Retinal pigment epithelial cell (primary cell): ENCODE measurements around the gene FTSJ3.
"Not testable (repeated sequence)": the region's sequence is repeated elsewhere in the genome, so short reads cannot be mapped to it uniquely, and the experiment has no call there.

Experiments used
- DNase-seq: peaks from one replicate; pipeline ENCODE4 v3.0.0-alpha.2; 2010; ENCODE audit warnings: low read depth
- H3K4me3 ChIP-seq: 2 replicates; pipeline ENCODE4 v1.5.1; 2011; ENCODE audit warnings: mild to moderate bottlenecking, low read length, control low read depth, moderate library complexity
- TF ChIP-seq, protein P1 (sequence below): conservative IDR thresholded peaks from 2 replicates; pipeline ENCODE4 v1.5.1; 2011; ENCODE audit warnings: low read depth, low read length, control low read depth, inconsistent platforms

FTSJ3 gene

GRCh38 chr17:63827002-63827800 lies at the start of gene FTSJ3, which contains the start of gene PSMC5:
Gene FTSJ3 (minus strand): TSS chr17:63827663. CDS start chr17:63826902, 761 bp downstream.
Gene PSMC5 (plus strand): TSS chr17:63827431. CDS start chr17:63827491, 60 bp downstream.
- peak within 1 kb of the TSS; percentile 96 for H3K4me3 ChIP-seq
- peak; percentile 78 for DNase-seq
- TF ChIP-seq, protein P1, sequence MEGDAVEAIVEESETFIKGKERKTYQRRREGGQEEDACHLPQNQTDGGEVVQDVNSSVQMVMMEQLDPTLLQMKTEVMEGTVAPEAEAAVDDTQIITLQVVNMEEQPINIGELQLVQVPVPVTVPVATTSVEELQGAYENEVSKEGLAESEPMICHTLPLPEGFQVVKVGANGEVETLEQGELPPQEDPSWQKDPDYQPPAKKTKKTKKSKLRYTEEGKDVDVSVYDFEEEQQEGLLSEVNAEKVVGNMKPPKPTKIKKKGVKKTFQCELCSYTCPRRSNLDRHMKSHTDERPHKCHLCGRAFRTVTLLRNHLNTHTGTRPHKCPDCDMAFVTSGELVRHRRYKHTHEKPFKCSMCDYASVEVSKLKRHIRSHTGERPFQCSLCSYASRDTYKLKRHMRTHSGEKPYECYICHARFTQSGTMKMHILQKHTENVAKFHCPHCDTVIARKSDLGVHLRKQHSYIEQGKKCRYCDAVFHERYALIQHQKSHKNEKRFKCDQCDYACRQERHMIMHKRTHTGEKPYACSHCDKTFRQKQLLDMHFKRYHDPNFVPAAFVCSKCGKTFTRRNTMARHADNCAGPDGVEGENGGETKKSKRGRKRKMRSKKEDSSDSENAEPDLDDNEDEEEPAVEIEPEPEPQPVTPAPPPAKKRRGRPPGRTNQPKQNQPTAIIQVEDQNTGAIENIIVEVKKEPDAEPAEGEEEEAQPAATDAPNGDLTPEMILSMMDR = peak; percentile 49

DNA sequence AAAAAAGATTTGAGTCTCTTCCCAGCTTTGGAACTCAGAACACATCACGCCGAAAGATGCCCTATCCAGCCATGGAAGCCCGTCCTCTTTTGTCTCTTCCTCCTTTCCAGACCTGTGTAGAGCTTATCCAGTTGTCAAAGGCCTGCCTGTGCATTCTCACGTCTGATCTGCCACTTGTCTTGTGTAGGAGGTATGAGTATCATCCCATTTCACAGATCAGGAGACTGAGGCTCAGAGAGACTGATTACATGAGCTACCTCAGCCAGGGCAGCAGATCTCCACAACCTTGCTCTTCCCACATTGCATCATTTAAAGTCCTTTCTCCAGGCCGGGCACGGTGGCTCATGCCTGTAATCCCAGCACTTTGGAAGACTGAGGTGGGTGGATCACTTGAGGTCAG lies 47.2 kb upstream of the FTSJ3 start:
- DNase-seq, H3K4me3 ChIP-seq: not testable (repeated sequence)

GRCh38 chr17:63874061-63874626 lies 46.7 kb upstream of the FTSJ3 start:
- not testable (repeated sequence) for H3K4me3 ChIP-seq, DNase-seq

DNA sequence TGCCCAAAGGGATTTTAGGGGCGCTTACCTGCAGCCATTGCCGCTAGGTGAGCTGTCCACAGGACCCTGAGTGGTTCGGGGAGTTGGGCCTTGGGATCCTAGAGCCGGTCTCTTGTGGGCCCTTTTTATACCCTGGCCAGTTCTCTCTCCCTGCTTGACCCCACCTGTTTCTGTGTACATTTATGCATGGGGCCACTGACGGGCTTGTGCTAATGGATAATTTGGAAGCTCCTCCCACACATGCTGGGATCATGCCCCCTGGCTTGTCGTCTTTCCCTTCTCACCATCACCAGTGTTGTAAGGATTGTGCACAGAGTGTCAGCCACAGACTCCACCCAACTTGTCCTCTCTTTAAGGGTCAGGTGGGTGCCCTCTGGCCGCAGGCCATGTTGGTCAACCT lies 46.1 kb upstream of the FTSJ3 start, which contains the start of gene CSH2:
CSH2 (minus strand) TSS at position 101 of the 400 bp plus-strand sequence; CDS start at position 38, 63 bp downstream.
- H3K4me3 ChIP-seq, DNase-seq: not testable (repeated sequence)

- H3K4me3 ChIP-seq, DNase-seq: not testable (repeated sequence)
Measured at GRCh38 chr17:63871646-63872365, 44.3 kb upstream of the FTSJ3 start.

DNA sequence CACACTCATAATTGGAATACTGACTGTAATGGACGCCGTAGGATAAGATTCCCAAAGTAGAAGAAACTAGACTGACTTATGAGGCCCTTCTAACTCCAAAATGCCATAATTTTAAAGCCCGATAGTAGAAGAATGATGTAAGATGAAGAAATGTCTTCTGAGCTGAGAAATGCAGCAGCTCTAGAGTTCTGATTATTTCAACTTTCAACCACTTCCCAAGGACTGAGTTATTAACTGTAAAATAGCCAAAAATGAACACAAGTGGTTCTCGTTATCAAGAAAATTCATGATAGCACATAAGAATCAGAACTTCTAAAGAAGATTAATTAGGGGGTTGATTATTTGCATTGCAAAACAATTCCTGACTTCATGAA lies 42.8 kb upstream of the FTSJ3 start:
- not testable (repeated sequence) for H3K4me3 ChIP-seq, DNase-seq

DNA sequence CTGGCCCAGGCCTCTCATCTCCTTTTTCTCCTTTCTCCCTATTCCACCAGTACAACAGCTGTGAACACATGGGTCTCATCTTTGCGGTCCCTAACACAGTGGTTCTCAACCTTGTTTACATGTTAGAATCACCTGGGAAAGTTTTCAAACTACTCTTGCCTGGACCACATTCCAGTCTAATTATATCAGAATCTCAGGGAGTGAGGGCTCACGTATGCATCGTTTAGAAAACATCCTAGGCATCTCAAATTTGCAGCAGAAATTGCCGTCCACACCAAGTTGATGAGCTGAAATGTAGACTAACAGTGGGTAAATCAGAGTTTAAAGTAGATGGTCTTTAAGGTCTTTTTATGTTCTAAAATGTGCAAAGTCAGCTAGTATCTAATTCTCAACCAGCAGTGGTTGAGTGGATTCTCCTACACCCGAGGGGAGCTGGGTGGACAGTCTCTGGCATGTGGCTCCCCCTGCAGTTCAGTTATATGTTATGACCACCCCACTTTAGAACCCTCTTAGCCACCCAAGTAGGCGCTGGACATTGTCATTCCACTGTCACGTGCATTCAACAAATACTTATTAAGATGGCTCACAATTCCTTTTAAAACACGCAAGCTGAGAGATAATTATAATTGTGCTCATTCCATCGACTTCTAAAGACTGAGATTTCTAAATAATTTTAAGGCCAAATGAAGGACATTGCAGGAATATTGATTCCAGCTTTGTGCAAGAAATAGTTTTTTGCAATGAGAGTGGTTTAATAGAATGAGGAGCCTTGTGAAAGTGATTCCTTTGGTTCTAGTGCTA lies 42.2 kb upstream of the FTSJ3 start:
- TF ChIP-seq, protein P1 = peak; percentile 37
- DNase-seq, H3K4me3 ChIP-seq: not testable (repeated sequence)

GRCh38 chr17:63866625-63867024 lies 39.2 kb upstream of the FTSJ3 start:
- H3K4me3 ChIP-seq, DNase-seq: not testable (repeated sequence)
- TF ChIP-seq, protein P1 = peak; percentile 16

GRCh38 chr17:63859257-63859656 lies 31.8 kb upstream of the FTSJ3 start:
- DNase-seq = no peak
- no peak overlapping the region for H3K4me3 ChIP-seq
- TF ChIP-seq, protein P1 = no peak

GRCh38 chr17:63856425-63856824 lies 29.0 kb upstream of the FTSJ3 start:
- not testable (repeated sequence) for H3K4me3 ChIP-seq, DNase-seq
